HepG2 (cell line): Measurements from ENCODE around the gene GPX1. TPM values are rescaled to one million over a fixed set of nuclear protein-coding genes. Genes with fewer than 3 reads are reported as not detected.

ENCODE experiments used
- BCL6 ChIP-seq: IDR thresholded peaks from 2 replicates; pipeline ENCODE4 v1.6.1; 2016; ENCODE audit warnings: missing genetic modification reagents, missing compliant biosample characterization
- CBX1 ChIP-seq: IDR thresholded peaks from one replicate; pipeline ENCODE4 v1.6.1; 2016; ENCODE audit warnings: antibody characterized with exemption, low read depth
- CREB1 ChIP-seq, 2 experiments: fragments of 450-650 bp in 1 of 2; IDR thresholded peaks; 2 replicates each; pipeline ENCODE4 v1.6.1; 2016 to 2017; ENCODE audit warnings: control low read depth in 1 of 2, mild to moderate bottlenecking in 1 of 2, missing compliant biosample characterization in 1 of 2, missing genetic modification characterization in 1 of 2
- HCFC1 ChIP-seq: fragments of 150-350 bp; IDR thresholded peaks from 2 replicates; pipeline ENCODE4 v1.6.1; 2014; ENCODE audit warnings: low read depth, low read length
- NCOA5 ChIP-seq: sonication (generic); formaldehyde crosslinking; IDR thresholded peaks from 2 replicates; pipeline ENCODE4 v1.4.0; 2020; ENCODE audit warnings: missing genetic modification reagents
- PCBP2 ChIP-seq: fragments of 200-400 bp; formaldehyde crosslinking; optimal IDR thresholded peaks from 2 replicates; pipeline ENCODE3; 2018; ENCODE audit warnings: low read length, low read depth; ENCODE audit not compliant: poor library complexity, severe bottlenecking
- ZBTB38 ChIP-seq: sonication (generic); formaldehyde crosslinking; IDR thresholded peaks from 2 replicates; pipeline ENCODE4 v1.5.1; 2020; ENCODE audit warnings: mild to moderate bottlenecking, missing genetic modification reagents
- ZC3H13 ChIP-seq: sonication (generic); formaldehyde crosslinking; IDR thresholded peaks from 2 replicates; pipeline ENCODE4 v1.8.1; 2023; ENCODE audit warnings: mild to moderate bottlenecking, missing genetic modification reagents, moderate library complexity
- ZNF431 ChIP-seq: sonication (generic); formaldehyde crosslinking; IDR thresholded peaks from 2 replicates; pipeline ENCODE4 v1.9.0; 2022; ENCODE audit warnings: missing genetic modification reagents, low read depth, mild to moderate bottlenecking, borderline replicate concordance
- polyA plus RNA-seq, 8 experiments: library from polyadenylated mRNA; depleted of rRNA in 3 of 8; stranded (reverse) in 7 of 8; unstranded in 1 of 8; fragments of >200 nt; fragmentation: Illumina TruSeq in 4 of 8; extraction: Trizol in 4 of 8; gene quantifications; 2 replicates each; pipeline versions ENCODE4 v1.2.1 to v1.2.3, GENCODE V29; 2011 to 2016; ENCODE audit warnings: low read depth in 4 of 8, missing spikeins in 1 of 8, mixed read lengths in 1 of 8; ENCODE audit not compliant: insufficient read depth in 1 of 8
- total RNA-seq, 5 experiments: library from RNA; depleted of rRNA; stranded (reverse); fragments of >200 nt; fragmentation: Illumina TruSeq; extraction: Trizol; gene quantifications; 2 replicates each; pipeline ENCODE4 v1.2.3, GENCODE V29; 2016; ENCODE audit warnings: low read depth in 1 of 5
- TF ChIP-seq, protein P1 (sequence below): sonication (generic); formaldehyde crosslinking; IDR thresholded peaks from 2 replicates; pipeline ENCODE4 v1.8.0; 2022; ENCODE audit warnings: mild to moderate bottlenecking, missing genetic modification reagents; ENCODE audit not compliant: insufficient replicate concordance
- TF ChIP-seq, protein P2 (sequence below): sonication (generic); formaldehyde crosslinking; IDR thresholded peaks from 2 replicates; pipeline ENCODE4 v1.4.0; 2020; ENCODE audit warnings: missing genetic modification reagents
- TF ChIP-seq, protein P3 (sequence below): IDR thresholded peaks from 2 replicates; pipeline ENCODE4 v1.6.1; 2016; ENCODE audit warnings: low read depth
- TF ChIP-seq, protein P4 (sequence below), 2 experiments: sonication (generic) in 1 of 2; formaldehyde crosslinking in 1 of 2; IDR thresholded peaks; 2 replicates each; pipeline versions ENCODE4 v1.4.0 to v1.6.1; 2016 to 2020; ENCODE audit warnings: borderline replicate concordance in 1 of 2, low read depth in 1 of 2, mild to moderate bottlenecking in 1 of 2, missing genetic modification reagents in 1 of 2
- TF ChIP-seq, protein P5 (sequence below): sonication (generic); formaldehyde crosslinking; conservative IDR thresholded peaks from 2 replicates; pipeline ENCODE4 v1.8.0; 2022; ENCODE audit warnings: mild to moderate bottlenecking, moderate library complexity, missing genetic modification reagents
- TF ChIP-seq, protein P6 (sequence below): sonication (generic); formaldehyde crosslinking; IDR thresholded peaks from 2 replicates; pipeline ENCODE4 v1.8.1; 2023; ENCODE audit warnings: missing genetic modification reagents, mild to moderate bottlenecking, borderline replicate concordance

The GPX1 gene
- total and polyA plus RNA-seq, 2 of the 13 experiments (the other 11 are each of a cell fraction or from before 2014, with no cell fraction given) = 149 to 168 TPM

DNA sequence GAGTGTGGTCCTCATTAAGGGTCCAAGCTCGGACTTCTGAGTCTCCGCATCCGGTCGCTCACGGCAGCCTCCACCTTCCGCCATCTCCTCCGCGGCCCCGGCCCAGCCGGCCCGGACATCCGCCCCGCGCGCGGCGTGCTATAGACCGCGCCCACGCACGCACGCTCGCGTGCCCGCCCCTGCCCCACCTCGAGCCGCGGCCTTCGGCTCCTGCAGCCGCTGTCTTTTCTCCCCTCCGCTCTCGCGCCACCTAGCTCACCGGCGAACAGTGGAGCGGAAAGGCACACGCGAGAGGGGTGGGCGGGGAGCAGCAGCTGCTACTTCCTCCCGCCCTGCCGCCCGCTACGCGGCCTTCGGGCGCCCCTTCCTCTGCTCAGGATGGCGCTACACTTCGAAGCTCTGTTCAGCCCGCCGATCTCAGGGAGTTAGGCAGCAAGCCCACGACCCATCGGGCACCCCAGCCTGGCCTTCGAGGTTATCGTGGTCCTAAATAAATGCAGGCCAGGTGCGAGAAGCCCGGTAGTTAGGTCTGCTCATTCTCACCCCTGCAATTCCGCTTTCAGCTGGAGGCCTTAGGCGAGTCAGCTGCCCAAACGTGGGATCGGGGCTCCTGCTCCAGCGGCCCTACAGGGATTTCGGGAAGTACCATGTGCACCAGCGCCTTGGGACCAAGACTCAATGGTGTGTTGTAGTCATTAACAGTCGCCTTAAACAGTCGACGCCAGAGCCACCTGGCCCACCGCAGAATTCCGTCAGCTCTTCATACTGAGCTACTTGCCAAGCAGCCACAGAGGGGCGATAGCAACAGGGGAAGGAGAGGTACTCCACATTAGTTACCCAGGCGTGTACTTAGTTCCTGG, 18.0 kb downstream of the GPX1 start, which contains the start of gene USP4 (continued):
- TF ChIP-seq, protein P1, sequence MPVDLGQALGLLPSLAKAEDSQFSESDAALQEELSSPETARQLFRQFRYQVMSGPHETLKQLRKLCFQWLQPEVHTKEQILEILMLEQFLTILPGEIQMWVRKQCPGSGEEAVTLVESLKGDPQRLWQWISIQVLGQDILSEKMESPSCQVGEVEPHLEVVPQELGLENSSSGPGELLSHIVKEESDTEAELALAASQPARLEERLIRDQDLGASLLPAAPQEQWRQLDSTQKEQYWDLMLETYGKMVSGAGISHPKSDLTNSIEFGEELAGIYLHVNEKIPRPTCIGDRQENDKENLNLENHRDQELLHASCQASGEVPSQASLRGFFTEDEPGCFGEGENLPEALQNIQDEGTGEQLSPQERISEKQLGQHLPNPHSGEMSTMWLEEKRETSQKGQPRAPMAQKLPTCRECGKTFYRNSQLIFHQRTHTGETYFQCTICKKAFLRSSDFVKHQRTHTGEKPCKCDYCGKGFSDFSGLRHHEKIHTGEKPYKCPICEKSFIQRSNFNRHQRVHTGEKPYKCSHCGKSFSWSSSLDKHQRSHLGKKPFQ = peak; percentile 88
- TF ChIP-seq, protein P2, sequence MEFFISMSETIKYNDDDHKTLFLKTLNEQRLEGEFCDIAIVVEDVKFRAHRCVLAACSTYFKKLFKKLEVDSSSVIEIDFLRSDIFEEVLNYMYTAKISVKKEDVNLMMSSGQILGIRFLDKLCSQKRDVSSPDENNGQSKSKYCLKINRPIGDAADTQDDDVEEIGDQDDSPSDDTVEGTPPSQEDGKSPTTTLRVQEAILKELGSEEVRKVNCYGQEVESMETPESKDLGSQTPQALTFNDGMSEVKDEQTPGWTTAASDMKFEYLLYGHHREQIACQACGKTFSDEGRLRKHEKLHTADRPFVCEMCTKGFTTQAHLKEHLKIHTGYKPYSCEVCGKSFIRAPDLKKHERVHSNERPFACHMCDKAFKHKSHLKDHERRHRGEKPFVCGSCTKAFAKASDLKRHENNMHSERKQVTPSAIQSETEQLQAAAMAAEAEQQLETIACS (CRISPR knock-in tag) = peak; percentile 84
- TF ChIP-seq, protein P3, sequence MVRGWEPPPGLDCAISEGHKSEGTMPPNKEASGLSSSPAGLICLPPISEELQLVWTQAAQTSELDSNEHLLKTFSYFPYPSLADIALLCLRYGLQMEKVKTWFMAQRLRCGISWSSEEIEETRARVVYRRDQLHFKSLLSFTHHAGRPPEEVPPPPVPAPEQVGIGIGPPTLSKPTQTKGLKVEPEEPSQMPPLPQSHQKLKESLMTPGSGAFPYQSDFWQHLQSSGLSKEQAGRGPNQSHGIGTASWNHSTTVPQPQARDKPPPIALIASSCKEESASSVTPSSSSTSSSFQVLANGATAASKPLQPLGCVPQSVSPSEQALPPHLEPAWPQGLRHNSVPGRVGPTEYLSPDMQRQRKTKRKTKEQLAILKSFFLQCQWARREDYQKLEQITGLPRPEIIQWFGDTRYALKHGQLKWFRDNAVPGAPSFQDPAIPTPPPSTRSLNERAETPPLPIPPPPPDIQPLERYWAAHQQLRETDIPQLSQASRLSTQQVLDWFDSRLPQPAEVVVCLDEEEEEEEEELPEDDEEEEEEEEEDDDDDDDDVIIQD (CRISPR knock-in tag) = no peak; the same call in 1 of the 2 replicates
- TF ChIP-seq, protein P4, sequence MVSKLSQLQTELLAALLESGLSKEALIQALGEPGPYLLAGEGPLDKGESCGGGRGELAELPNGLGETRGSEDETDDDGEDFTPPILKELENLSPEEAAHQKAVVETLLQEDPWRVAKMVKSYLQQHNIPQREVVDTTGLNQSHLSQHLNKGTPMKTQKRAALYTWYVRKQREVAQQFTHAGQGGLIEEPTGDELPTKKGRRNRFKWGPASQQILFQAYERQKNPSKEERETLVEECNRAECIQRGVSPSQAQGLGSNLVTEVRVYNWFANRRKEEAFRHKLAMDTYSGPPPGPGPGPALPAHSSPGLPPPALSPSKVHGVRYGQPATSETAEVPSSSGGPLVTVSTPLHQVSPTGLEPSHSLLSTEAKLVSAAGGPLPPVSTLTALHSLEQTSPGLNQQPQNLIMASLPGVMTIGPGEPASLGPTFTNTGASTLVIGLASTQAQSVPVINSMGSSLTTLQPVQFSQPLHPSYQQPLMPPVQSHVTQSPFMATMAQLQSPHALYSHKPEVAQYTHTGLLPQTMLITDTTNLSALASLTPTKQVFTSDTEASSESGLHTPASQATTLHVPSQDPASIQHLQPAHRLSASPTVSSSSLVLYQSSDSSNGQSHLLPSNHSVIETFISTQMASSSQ (IDR thresholded peaks at IDR 0.05; ENCODE audit: low read depth) = no peak
- TF ChIP-seq, protein P4 (CRISPR knock-in tag; IDR thresholded peaks at IDR 0.05; ENCODE audit: borderline replicate concordance) = peak; percentile 82
- peak; percentile 73 for TF ChIP-seq CBX1
- TF ChIP-seq CREB1 (IDR thresholded peaks at IDR 0.05) = no peak
- no peak for TF ChIP-seq CREB1 (CRISPR knock-in tag; IDR thresholded peaks at IDR 0.05)
- TF ChIP-seq HCFC1 = no peak
- TF ChIP-seq ZBTB38 (CRISPR knock-in tag) = peak; percentile 97
- no peak for TF ChIP-seq PCBP2
- TF ChIP-seq ZNF431 = peak; percentile 98
- TF ChIP-seq ZC3H13 = peak; percentile 96
- TF ChIP-seq, protein P5, sequence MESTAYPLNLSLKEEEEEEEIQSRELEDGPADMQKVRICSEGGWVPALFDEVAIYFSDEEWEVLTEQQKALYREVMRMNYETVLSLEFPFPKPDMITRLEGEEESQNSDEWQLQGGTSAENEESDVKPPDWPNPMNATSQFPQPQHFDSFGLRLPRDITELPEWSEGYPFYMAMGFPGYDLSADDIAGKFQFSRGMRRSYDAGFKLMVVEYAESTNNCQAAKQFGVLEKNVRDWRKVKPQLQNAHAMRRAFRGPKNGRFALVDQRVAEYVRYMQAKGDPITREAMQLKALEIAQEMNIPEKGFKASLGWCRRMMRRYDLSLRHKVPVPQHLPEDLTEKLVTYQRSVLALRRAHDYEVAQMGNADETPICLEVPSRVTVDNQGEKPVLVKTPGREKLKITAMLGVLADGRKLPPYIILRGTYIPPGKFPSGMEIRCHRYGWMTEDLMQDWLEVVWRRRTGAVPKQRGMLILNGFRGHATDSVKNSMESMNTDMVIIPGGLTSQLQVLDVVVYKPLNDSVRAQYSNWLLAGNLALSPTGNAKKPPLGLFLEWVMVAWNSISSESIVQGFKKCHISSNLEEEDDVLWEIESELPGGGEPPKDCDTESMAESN (CRISPR knock-in tag) = peak; percentile 98
- TF ChIP-seq, protein P6, sequence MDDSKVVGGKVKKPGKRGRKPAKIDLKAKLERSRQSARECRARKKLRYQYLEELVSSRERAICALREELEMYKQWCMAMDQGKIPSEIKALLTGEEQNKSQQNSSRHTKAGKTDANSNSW (CRISPR knock-in tag) = peak; percentile 95
- peak; percentile 49 for TF ChIP-seq BCL6 (CRISPR knock-in tag)
- no peak for TF ChIP-seq NCOA5 (CRISPR knock-in tag)
